Measurements from ENCODE around the gene NR3C2.

NR3C2 gene

DNA sequence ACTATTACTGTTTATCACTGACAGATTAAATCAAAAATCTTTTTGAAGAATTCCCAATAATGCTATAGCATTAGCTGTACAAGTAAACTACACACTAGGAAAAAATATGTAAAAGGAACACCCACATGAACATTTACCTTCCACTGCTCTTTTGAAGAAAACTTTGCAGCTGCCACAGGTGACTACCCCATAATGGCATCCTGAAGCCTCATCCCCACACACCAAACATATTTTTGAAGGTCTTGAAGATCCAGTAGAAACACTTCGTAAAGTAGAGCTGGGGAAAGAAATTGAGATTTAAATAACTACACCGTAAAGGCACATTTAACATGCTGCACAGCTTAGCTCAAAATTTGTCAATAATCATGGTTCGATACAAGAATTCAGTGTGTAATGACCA, 182.4 kb downstream of the NR3C2 start:
- no peak for DNase-seq (ENCODE audit: extremely low read depth, low read depth)
- TF ChIP-seq, protein P1, sequence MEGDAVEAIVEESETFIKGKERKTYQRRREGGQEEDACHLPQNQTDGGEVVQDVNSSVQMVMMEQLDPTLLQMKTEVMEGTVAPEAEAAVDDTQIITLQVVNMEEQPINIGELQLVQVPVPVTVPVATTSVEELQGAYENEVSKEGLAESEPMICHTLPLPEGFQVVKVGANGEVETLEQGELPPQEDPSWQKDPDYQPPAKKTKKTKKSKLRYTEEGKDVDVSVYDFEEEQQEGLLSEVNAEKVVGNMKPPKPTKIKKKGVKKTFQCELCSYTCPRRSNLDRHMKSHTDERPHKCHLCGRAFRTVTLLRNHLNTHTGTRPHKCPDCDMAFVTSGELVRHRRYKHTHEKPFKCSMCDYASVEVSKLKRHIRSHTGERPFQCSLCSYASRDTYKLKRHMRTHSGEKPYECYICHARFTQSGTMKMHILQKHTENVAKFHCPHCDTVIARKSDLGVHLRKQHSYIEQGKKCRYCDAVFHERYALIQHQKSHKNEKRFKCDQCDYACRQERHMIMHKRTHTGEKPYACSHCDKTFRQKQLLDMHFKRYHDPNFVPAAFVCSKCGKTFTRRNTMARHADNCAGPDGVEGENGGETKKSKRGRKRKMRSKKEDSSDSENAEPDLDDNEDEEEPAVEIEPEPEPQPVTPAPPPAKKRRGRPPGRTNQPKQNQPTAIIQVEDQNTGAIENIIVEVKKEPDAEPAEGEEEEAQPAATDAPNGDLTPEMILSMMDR (IDR thresholded peaks at IDR 0.05; ENCODE audit: low read depth, low read length): no peak

DNA sequence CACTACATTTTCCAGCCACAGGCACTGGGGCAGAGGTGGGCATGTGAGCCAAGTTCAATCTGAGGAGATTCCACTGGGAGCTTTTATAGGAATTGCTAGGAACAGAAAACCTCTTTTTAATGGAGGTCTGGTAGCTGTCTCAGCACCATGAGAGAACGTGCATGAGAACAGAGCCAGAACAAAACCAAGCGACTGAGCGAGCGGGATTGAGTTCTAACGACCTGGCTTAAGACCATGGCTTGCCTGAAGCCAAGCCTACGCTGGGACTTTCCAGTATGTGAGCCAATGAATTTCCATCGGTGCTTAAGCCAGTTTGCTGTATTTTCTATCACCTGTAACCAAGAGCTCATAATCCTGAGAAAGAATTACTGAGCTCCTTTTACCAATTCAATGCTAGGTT, 183.7 kb downstream of the NR3C2 start:
- TF ChIP-seq, protein P1 (IDR thresholded peaks at IDR 0.05; ENCODE audit: low read depth, low read length): no peak
- DNase-seq (ENCODE audit: extremely low read depth, low read depth): no peak

DNA sequence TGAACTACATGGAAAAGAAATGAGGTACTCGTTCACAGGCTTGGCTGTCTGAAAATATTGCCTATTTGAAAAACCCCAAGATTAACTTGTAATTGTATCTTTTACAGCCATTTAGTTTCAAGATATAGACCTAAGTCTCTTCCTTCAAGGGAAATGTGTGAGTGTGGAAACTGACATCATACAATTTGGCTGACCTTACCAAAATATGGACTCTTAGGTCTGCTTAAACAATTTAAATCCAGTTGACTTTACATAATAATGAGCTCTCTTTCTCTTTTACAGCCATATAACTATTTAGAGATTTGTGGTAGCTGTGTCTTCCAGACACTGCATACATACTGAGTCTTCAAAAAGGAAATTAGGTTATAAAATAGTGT, 186.9 kb downstream of the NR3C2 start:
- TF ChIP-seq, protein P1 (IDR thresholded peaks at IDR 0.05; ENCODE audit: low read depth, low read length): no peak
- no peak for DNase-seq (ENCODE audit: extremely low read depth, low read depth)

DNA sequence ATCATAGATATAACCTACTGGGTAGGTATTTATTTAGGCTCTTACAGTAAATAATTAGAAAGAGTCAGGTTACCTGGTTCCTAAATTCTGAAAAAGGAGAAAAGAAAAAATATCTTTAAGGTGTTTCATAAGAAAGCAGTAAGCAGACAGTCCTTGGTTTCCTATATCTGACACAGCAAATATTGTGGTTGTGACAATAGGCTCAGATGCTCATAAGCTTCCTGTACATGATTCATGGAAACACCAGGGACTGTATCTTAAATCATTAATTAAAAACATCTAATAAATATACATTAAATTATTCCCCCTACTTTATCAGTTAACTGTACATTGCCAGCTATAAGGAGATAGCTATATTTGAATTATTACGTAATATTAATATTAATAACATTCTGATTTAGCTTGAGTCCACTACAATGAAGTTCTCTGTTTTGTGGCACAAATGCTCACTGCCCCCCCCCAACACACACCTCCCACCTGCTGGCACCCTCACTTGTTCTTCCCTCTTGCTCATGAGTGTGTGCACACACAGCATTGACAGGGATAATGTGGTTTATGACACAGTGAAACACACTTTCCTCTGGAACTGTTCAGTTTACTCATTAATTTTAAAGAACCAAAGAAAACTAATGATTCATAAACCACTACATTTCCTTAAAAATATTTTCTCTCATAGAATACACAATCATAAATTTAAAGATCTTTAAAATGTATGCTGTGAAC, 187.4 kb downstream of the NR3C2 start:
- DNase-seq (ENCODE audit: extremely low read depth, low read depth): no peak
- TF ChIP-seq, protein P1 (IDR thresholded peaks at IDR 0.05; ENCODE audit: low read depth, low read length): no peak

DNA sequence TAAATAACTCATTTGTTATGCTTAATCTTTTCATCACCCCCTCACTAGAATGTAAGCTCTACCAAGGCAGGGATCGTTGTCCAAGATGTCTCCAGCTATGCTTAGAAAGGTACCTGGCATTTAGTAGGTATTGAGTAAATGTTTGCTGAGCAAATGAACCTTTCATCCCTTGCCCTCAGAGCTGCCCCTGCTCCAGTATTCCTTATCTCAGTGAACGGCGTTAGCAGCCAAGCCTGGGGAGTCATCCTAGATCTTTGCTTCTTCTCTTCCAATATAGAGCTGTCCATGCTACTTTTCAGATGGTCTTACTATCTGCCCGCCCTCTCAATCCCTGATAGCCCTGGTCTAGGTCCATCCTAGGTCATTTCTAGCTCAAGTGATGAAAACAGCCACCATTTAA, 188.4 kb downstream of the NR3C2 start:
- TF ChIP-seq, protein P1 (IDR thresholded peaks at IDR 0.05; ENCODE audit: low read depth, low read length): no peak
- DNase-seq (ENCODE audit: extremely low read depth, low read depth): no peak

DNA sequence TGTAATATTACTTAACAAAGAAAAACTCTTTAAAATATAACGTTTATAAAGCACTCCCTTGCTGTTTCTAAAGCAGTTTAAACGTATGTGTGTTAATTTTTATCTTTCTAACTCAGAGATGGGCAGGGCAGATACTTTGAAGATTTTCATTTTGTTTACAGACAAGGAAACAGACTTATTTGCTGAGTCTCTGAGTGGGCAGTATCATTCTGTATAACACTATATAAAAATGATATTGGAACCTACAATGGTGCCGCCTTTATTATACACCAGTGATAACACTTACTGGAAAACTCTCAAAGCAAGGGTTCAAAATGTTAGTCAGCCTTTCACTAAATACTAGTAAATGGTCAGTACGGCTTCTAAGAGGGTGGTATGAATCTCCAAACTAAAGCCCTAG, 193.4 kb downstream of the NR3C2 start:
- DNase-seq (ENCODE audit: extremely low read depth, low read depth): no peak
- TF ChIP-seq, protein P1 (IDR thresholded peaks at IDR 0.05; ENCODE audit: low read depth, low read length): no peak

DNA sequence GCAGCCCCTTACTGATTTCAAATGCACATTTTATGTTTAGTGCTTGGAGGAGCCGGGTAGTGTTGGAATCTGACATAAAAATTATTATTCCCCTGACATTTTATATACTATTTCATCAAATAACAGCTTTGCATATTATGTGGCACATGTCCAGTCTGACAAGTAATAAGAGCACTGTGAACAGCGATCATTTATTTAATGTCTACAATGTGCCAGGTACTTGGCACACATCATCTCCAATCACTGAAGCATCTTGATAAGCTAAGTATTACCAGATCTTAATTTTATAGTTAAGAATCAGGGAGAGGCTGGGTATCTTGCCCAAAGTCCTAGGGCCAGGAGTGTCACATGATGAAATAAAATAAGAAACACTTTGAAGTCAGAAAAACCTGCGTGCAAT, 197.2 kb downstream of the NR3C2 start:
- TF ChIP-seq, protein P1 (IDR thresholded peaks at IDR 0.05; ENCODE audit: low read depth, low read length): no peak
- no peak for DNase-seq (ENCODE audit: extremely low read depth, low read depth)
